WERI-Rb-1 (cell line): Measurements from ENCODE around the gene LRRC75A.
A peak's percentile ranks its signal among the peaks of the same experiment; 100 is the strongest.

Source experiments
- DNase-seq: peaks from one replicate; pipeline ENCODE4 v3.0.0-alpha.2; 2020
- H3K27ac ChIP-seq: fragments of 250-450 bp; sonication (Bioruptor Pico); 2 replicates; pipeline ENCODE4 v1.5.1; 2020; ENCODE audit warnings: mild to moderate bottlenecking, moderate library complexity
- H3K27me3 ChIP-seq: fragments of 250-450 bp; sonication (Bioruptor Pico); 2 replicates; pipeline ENCODE4 v1.5.1; 2021; ENCODE audit warnings: mild to moderate bottlenecking, low read depth, moderate library complexity; ENCODE audit not compliant: insufficient read depth, severe bottlenecking
- H3K36me3 ChIP-seq: fragments of 250-450 bp; sonication (Bioruptor Pico); 2 replicates; pipeline ENCODE4 v1.5.1; 2020; ENCODE audit warnings: mild to moderate bottlenecking, moderate library complexity
- H3K4me3 ChIP-seq: 2 replicates; pipeline ENCODE4 v1.5.1; 2011; ENCODE audit warnings: low read depth, mild to moderate bottlenecking, control low read depth, low read length
- H3K9me3 ChIP-seq: fragments of 250-450 bp; sonication (Bioruptor Pico); 2 replicates; pipeline ENCODE4 v1.5.1; 2021; ENCODE audit warnings: mild to moderate bottlenecking, moderate library complexity; ENCODE audit not compliant: severe bottlenecking
- CTCF ChIP-seq: IDR thresholded peaks from 2 replicates; pipeline ENCODE4 v1.5.1; 2011; ENCODE audit warnings: low read depth, mild to moderate bottlenecking, control low read depth, inconsistent platforms, low read length

LRRC75A gene

GRCh38 chr17:16449121-16449570, 42.8 kb downstream of the LRRC75A start:
- DNase-seq, result no peak
- no peak overlapping the region for H3K4me3 ChIP-seq
- no peaks in the 10 kb centered on the region for H3K9me3 ChIP-seq
- H3K36me3 ChIP-seq, result peaks cover 44% of the 10 kb centered on the region
- TF ChIP-seq CTCF, result no peak
- no peaks in the 10 kb centered on the region for H3K27me3 ChIP-seq
- H3K27ac ChIP-seq, result no peak overlapping the region

- TF ChIP-seq CTCF, result no peak
- Histone ChIP-seq H3K4me3 (no peak overlapping the region), H3K27ac (no peak overlapping the region), H3K36me3 (peaks cover 44% of the 10 kb centered on the region), H3K9me3 (no peaks in the 10 kb centered on the region), H3K27me3 (no peaks in the 10 kb centered on the region)
- no peak for DNase-seq
Observed at GRCh38 chr17:16448490-16448889, 43.5 kb downstream of the LRRC75A start.

GRCh38 chr17:16447676-16448075, 44.3 kb downstream of the LRRC75A start:
- DNase-seq, result no peak
- H3K9me3 ChIP-seq, result no peaks in the 10 kb centered on the region
- H3K4me3 ChIP-seq, result no peak overlapping the region
- H3K27ac ChIP-seq, result no peak overlapping the region
- no peaks in the 10 kb centered on the region for H3K27me3 ChIP-seq
- no peak for TF ChIP-seq CTCF
- peaks cover 50% of the 10 kb centered on the region for H3K36me3 ChIP-seq

GRCh38 chr17:16446338-16446983, 45.5 kb downstream of the LRRC75A start:
- no peaks in the 10 kb centered on the region for H3K27me3 ChIP-seq
- H3K9me3 ChIP-seq, result no peaks in the 10 kb centered on the region
- no peak overlapping the region for H3K4me3 ChIP-seq
- H3K27ac ChIP-seq, result no peak overlapping the region
- no peak for DNase-seq
- no peak for TF ChIP-seq CTCF
- H3K36me3 ChIP-seq, result peaks cover 62% of the 10 kb centered on the region

- H3K36me3 ChIP-seq, result peaks cover 83% of the 10 kb centered on the region
- no peak for TF ChIP-seq CTCF
- peak; percentile 52 for DNase-seq
- no peaks in the 10 kb centered on the region for H3K9me3 ChIP-seq
- no peaks in the 10 kb centered on the region for H3K27me3 ChIP-seq
- no peak overlapping the region for H3K4me3 ChIP-seq
- peak overlapping the region; percentile 42 for H3K27ac ChIP-seq
Observed at GRCh38 chr17:16444258-16444886, 47.6 kb downstream of the LRRC75A start.
